ENCODE results near the gene CDK4.

Gene CDK4

GRCh38 chr12:57737467-57738460, 14.3 kb downstream of the CDK4 start:
- no peak for DNase-seq

GRCh38 chr12:57736741-57737466, 15.2 kb downstream of the CDK4 start:
- no peak for DNase-seq

GRCh38 chr12:57735952-57736740, 16.0 kb downstream of the CDK4 start:
- no peak for DNase-seq

GRCh38 chr12:57735198-57735855, 16.8 kb downstream of the CDK4 start:
- no peak for DNase-seq

- DNase-seq = no peak
Observed at GRCh38 chr12:57734591-57734990, 17.5 kb downstream of the CDK4 start.

GRCh38 chr12:57733928-57734327, 18.2 kb downstream of the CDK4 start:
- DNase-seq = no peak

- DNase-seq = no peak
Observed at GRCh38 chr12:57732726-57733593, 19.1 kb downstream of the CDK4 start.

- no peak for DNase-seq
Observed at GRCh38 chr12:57732270-57732669, 19.8 kb downstream of the CDK4 start.

GRCh38 chr12:57731411-57732080, 20.6 kb downstream of the CDK4 start:
- no peak for DNase-seq

GRCh38 chr12:57730336-57731067, 21.6 kb downstream of the CDK4 start:
- no peak for DNase-seq

- no peak for DNase-seq
Observed at GRCh38 chr12:57729321-57729844, 22.7 kb downstream of the CDK4 start.

GRCh38 chr12:57727758-57728395, 24.2 kb downstream of the CDK4 start:
- no peak for DNase-seq

- no peak for DNase-seq
Observed at GRCh38 chr12:57726884-57727757, 25.0 kb downstream of the CDK4 start.

- DNase-seq = peak in 1 of 4 experiments; percentile 17
Observed at GRCh38 chr12:57726151-57726883, 25.8 kb downstream of the CDK4 start.

GRCh38 chr12:57725851-57726150, 26.3 kb downstream of the CDK4 start:
- DNase-seq = no peak

GRCh38 chr12:57724936-57725740, 27.0 kb downstream of the CDK4 start:
- DNase-seq = no peak

Data from activated naive CD4-positive, alpha-beta T cell (primary cell).